G401 (cell line): ENCODE measurements around the gene FBXO10. TPM values are rescaled to one million over a fixed set of nuclear protein-coding genes. Genes with fewer than 3 reads are reported as not detected.
A peak's percentile ranks its signal among the peaks of the same experiment; 100 is the strongest.
"Not testable (repeated sequence)": the region's sequence is repeated elsewhere in the genome, so short reads cannot be mapped to it uniquely, and the experiment has no call there.

ENCODE experiments used
- DNase-seq: peaks from one replicate; pipeline ENCODE4 v3.0.0-alpha.2; 2015; ENCODE audit warnings: low spot score
- in situ Hi-C: cut with HindIII; loops from 2 replicates; pipeline ENCODE4 v1.10.0; 2016; ENCODE audit warnings: low sequenced_read_pairs, mixed read lengths
- total RNA-seq: library from RNA; depleted of rRNA; stranded (reverse); fragments of >200 nt; shearing (Covaris generic); gene quantifications from 2 replicates; pipeline ENCODE4 v1.2.3, GENCODE V29; 2014

FBXO10 gene
- total RNA-seq, 1 experiment from 2014 or later = 17.5 TPM

DNA sequence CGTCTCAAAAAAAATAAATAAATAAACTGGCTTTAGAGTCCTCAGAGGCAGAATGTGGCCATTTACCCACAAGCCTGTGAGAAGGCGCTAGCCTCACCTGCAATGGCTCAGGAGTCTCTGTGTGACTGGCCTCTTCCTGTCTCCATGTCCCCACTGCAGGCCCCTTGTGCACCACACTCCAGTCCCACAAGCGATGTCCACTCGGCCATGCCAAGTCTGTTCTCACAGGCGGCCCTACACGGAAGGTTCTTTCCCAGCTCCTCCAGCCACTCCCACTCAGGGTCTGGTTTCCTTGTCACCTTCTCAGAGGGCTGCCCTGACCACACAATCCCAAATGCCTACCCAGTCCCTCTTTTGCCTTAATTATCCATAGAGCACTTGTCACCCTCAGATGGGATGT, 52.3 kb downstream of the FBXO10 start:
- DNase-seq = no peak
- in situ Hi-C loops = no loop called here

GRCh38 chr9:37522971-37523370, 53.2 kb downstream of the FBXO10 start:
- no peak for DNase-seq
- in situ Hi-C loops = no loop called here

DNA sequence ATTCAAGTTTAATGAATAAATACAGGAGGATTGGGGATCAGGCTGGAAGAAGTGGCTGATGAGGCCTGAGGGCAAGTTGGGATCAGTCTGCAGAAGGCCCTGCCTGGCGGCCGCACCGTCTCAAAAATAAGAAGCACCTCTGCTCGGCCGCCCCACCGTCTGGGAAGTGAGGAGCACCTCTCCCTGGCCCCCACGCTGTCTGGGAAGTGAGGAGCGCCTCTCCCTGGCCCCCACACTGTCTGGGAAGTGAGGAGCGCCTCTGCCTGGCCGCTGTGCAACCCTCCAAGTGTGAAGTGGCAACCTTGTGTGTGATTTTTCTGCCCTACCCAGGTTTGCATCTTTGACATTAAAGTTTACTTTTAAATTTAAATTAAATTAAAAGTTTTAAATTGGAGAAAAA, 55.1 kb downstream of the FBXO10 start:
- in situ Hi-C loops = no loop called here
- DNase-seq = no peak

DNA sequence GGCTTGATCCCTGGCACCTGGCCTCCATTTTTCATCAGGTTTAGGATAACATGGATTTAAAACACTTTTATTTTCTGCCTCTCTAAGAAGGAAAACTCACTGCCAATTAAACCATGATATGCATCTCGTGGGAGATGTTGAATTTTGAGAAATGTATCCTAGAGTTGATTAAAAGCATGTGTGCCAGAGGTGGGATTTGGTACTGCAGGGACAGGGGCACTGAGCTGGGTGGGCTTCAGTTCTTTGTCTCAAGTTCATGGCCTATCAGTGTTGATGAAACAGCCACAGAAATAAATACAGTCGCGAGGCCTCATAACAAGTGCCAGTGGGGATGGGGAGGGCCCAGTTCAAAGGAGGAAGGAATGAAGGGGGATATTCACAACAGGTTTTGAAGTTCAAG, 55.5 kb downstream of the FBXO10 start:
- DNase-seq = no peak
- in situ Hi-C loops = no loop called here

GRCh38 chr9:37517923-37518322, 58.3 kb downstream of the FBXO10 start:
- DNase-seq = no peak
- in situ Hi-C loops = no loop called here

DNA sequence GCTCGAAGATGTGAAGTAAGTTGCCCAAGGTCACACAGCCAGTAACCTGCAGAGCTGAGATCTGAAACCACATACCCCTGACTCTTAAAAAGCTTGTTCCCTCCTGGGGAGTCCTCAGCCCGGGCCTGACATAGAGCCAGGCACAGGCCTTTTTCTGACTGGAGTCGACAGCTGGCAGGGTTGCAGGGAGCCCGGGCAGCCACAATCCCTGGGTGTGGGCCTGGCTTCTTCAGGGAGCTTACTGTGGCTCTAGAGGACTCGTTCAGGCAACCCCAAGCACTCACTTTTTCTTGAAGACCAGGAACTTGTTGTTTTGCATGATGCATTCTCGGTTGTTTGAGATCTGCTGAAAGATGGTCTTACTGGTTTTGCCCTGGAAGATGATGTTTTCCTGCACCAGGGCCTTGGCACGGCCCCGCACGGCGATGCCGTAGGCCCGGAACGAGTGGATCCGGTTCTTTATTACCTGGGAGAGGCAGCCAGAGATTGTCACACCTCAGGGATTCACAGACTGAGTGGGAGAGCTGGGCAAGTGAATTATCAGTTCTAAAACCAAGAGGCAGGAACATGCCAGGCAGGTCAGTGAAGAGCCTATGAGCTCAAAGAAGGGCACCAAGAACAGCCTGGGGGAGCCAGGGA, 60.4 kb downstream of the FBXO10 start:
- in situ Hi-C loops = no loop called here
- DNase-seq = no peak

GRCh38 chr9:37514999-37515398, 61.2 kb downstream of the FBXO10 start:
- in situ Hi-C loops = no loop called here
- no peak for DNase-seq

GRCh38 chr9:37514415-37514814, 61.8 kb downstream of the FBXO10 start:
- in situ Hi-C loops = not testable (repeated sequence)

DNA sequence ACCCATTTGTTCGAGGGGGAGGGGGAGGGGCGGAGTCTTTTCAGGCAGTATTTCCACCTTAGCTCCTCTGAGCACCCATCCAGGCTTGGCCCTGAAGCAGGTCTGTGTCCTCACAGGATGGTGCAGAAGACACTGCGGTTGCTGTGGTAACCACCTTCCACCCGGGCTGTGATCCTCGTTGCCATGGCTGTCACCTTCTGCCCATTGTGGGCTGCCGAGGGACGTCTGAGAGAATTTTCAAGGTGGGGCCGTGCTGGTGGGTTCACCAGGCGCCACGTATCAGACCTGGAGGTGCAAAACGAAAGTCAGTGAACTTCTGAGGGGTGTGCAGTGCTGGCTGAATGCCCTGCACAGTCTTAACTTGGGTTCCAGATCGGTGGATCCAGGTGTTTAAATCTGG, 63.7 kb downstream of the FBXO10 start:
- in situ Hi-C loops = no loop called here
- DNase-seq = no peak

More at GRCh38 chr9:37514415-37514814, 61.8 kb downstream of the FBXO10 start:
- not testable (repeated sequence) for DNase-seq

DNA sequence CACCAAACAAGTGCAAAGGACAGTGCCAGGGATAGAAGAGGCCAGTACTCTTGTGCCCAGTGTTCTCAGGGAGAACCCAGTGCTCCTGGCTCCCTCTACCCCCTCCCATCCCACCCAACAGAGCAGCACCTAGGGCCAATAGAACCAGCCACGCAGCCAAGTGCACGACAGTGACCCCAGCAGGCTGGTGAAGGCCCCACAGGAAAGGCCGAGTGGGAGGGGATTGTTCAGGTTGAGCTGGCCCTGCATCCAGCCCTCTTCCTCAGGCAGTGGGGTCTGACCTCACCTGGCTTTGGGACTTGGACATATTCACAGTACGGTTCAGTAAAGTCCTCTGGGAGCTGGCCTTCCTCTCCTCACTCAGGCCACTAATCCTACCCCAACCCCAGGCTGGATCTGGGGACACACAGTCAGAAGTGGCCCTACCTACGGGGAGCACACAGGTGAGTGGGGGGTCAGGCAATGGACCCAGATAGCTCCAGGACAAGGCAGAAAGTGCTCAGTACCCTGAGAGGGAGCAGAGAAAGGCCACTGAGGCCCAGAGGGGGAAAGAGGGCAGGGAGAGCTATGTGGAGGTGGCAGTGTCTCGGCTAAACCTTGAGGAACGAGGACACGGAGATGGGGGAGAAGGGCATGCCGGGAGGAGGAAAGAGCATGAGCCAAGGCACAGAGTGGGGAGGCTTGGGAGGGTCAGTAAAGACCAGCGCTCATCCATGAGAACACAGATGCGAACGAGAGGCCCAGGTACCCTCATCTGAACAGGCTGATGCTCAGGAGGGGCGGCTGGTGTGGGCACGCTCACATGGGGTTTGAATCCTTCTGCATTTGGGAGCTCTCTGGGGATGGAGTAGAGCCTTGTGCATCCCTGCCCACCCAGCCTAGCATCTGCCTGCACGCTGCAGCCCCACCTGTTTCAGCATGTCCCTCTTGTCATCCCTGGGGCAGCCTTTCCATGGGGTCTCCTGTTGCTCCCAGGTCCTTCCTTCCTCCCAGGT, 64.9 kb downstream of the FBXO10 start:
- DNase-seq = no peak
- in situ Hi-C loops = no loop called here

- DNase-seq, in situ Hi-C loops: not testable (repeated sequence)
These were observed 66.1 kb downstream of the FBXO10 start for GRCh38 chr9:37510053-37510452.

- DNase-seq = no peak
These were observed 66.6 kb downstream of the FBXO10 start for GRCh38 chr9:37509536-37509935.

GRCh38 chr9:37508834-37509206, 67.4 kb downstream of the FBXO10 start:
- DNase-seq = peak; percentile 5
- in situ Hi-C loops = no loop called here

More at GRCh38 chr9:37509536-37509935, 66.6 kb downstream of the FBXO10 start:
- in situ Hi-C loops = no loop called here

GRCh38 chr9:37508135-37508833, 67.9 kb downstream of the FBXO10 start:
- in situ Hi-C loops = no loop called here
- DNase-seq = no peak

GRCh38 chr9:37507566-37508134, 68.5 kb downstream of the FBXO10 start:
- no peak for DNase-seq
- in situ Hi-C loops = no loop called here

DNA sequence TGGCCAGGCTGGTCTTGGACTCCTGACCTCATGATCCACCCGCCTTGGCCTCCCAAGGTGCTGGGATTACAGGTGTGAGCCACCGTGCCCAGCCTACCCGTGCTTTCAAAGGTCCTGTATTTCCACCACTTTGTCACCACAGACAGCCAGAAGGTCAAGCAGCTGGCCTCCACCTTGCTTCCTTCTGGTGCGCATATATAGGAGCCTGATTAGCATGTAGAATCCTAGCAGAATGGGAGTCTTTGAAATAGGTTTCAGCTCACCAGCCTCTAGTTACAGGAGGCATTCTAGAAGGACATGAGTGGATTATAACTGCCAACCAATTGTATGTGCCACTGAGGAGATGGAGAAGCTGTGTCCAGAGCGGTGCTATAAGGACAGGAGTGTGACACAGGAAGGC, 71.6 kb downstream of the FBXO10 start:
- DNase-seq = no peak
- in situ Hi-C loops = no loop called here

- in situ Hi-C loops = no loop called here
- peak; percentile 47 for DNase-seq
These were observed 72.4 kb downstream of the FBXO10 start for GRCh38 chr9:37503736-37504135.

DNA sequence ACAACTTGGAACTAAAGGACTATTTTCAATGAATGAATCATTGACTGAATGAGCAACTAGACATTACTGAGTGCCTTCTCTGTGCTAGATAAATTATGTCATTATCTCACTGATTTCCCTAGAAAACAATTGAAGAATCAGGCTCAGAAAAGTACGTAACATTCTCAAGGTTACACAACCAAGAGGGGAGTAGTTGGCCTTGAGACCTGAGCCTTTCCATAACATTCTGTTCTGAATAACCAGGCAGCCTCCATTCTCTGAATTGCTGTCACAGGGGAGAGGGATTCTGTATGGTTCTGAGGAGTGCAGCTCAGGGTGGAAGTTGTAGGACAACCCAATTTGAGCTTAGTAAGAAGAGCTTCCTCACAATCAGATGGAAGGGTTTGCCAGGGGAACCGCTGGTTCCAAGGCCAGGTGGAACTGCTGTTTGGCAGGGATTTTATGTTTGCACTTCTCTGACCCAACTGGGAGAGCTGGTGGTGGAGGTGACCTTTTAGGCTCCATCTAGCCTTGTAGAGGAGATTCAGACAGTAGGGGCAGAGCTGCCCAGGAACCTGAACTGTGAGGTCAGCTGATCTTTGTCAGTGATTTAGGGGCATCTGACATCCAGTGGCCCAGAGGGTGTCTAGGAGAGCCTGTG, 74.1 kb downstream of the FBXO10 start:
- DNase-seq = no peak
- in situ Hi-C loops = no loop called here

DNA sequence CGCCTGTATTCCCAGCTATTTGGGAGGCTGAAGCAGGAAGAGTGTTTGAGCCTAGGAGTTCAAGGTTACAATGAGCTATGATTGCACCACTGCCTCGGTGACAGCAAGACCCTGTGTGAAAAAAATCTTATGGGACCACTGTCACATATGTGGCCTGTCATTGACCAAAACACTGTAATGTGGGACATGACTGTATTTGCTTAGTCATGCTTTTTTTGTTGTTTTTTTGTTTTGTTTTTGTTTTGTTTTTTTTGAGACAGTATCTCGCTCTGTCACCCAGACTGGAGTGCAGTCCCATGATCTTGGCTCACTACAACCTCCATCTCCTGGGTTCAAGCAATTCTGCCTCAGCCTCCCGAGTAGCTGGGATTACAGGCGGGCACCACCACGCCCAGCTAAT, 76.9 kb downstream of the FBXO10 start:
- in situ Hi-C loops = no loop called here
- DNase-seq = no peak
